Heart right ventricle (tissue), 16 donors: ENCODE results near the gene DYSF. TPM values are rescaled to one million over a fixed set of nuclear protein-coding genes. Genes with fewer than 3 reads are reported as not detected.

ENCODE experiments used
- ATAC-seq, 8 donors: fragments of 200-7000 bp; cut with Tn5 transposase; one replicate each; pipeline ENCODE4 v1.9.1; 2020; ENCODE audit warnings: mild to moderate bottlenecking in 8 of 8, moderate library complexity in 8 of 8, moderate number of reproducible peaks in 1 of 8
- DNase-seq, 2 donors: peaks; one replicate each; pipeline ENCODE4 v3.0.0-alpha.2; 2020
- H3K27ac ChIP-seq, 10 donors: fragments of 200-600 bp; sonication (generic) in 2 of 10; one replicate each; pipeline versions ENCODE4 v1.5.0 to v1.8.0; 2020 to 2022; ENCODE audit warnings: mild to moderate bottlenecking in 3 of 10
- H3K27me3 ChIP-seq, 7 donors: fragments of 200-600 bp; one replicate each; pipeline ENCODE4 v1.8.0; 2021 to 2022; ENCODE audit warnings: mild to moderate bottlenecking in 2 of 7
- H3K36me3 ChIP-seq, 9 donors: fragments of 200-600 bp; sonication (generic) in 1 of 9; one replicate each; pipeline versions ENCODE4 v1.5.0 to v1.8.0; 2020 to 2022; ENCODE audit warnings: mild to moderate bottlenecking in 2 of 9
- H3K4me1 ChIP-seq, 9 donors: fragments of 200-600 bp; sonication (generic) in 1 of 9; one replicate each; pipeline versions ENCODE4 v1.5.0 to v1.8.0; 2020 to 2022; ENCODE audit warnings: mild to moderate bottlenecking in 4 of 9
- H3K4me3 ChIP-seq, 10 donors: fragments of 200-600 bp; sonication (generic) in 2 of 10; one replicate each; pipeline versions ENCODE4 v1.5.0 to v1.8.0; 2020 to 2022; ENCODE audit warnings: mild to moderate bottlenecking in 7 of 10, moderate library complexity in 2 of 10
- H3K9me3 ChIP-seq, 11 donors: fragments of 200-600 bp in 10 of 11; sonication (generic) in 2 of 11; one replicate each; pipeline versions ENCODE4 v1.5.0 to v1.8.0; 2013 to 2022; ENCODE audit warnings: mild to moderate bottlenecking in 2 of 11, control low read depth in 1 of 11, moderate library complexity in 1 of 11
- WGBS, 2 donors: extraction: QIAGEN DNeasy Blood & Tissue Kit; methylation state at CpG; one replicate each; pipeline ENCODE4 v1.1.7; 2013; ENCODE audit warnings: inconsistent platforms in 1 of 2; 5-methylcytosine and 5-hydroxymethylcytosine counted together
- intact Hi-C, 10 donors: fragments of 100-400 bp; cut with DNase I; formaldehyde crosslinking; loops; one replicate each; pipeline versions ENCODE4 v1.11.1 to v1.14.2; 2022
- polyA plus RNA-seq, 2 donors: library from polyadenylated mRNA; stranded (reverse); fragments of 200-250 nt; gene quantifications; one replicate each; pipeline ENCODE4 v1.2.3, GENCODE V29; 2013
- total RNA-seq, 10 donors: library from RNA; stranded (reverse); fragmentation: NEBNext Ultra II Directional in 3 of 10; extraction: Animal tissue kit (Norgen Biotek cat#: 25700) in 3 of 10; gene quantifications; one replicate each; pipeline versions ENCODE4 v1.2.1 to v1.2.4, GENCODE V29; 2021 to 2023
- TF ChIP-seq, protein P1 (sequence below), 9 donors: fragments of 200-600 bp; sonication (generic) in 2 of 9; IDR thresholded peaks; one replicate each; pipeline versions ENCODE4 v1.5.0 to v1.8.0; 2021 to 2022; ENCODE audit warnings: antibody characterized with exemption in 9 of 9, mild to moderate bottlenecking in 5 of 9, moderate library complexity in 1 of 9
- donor health status: Arrhythmogenic right ventricular cardiomyopathy.
- donor health status: ischemic (EF 13 %, LVEDD 7.1; RV severe dilation, severe dysfunction).
- donor health status: healthy with polysubstance abuse.
- donor health status: DM: no; HTN: yes; CAD: no.
- donor health status: DM: no; HTN: no; CAD: no.
- donor health status: ischemic (EF 25% LVEDD 6.9; RV normal size, moderate dysfunction).
- donor health status: ischemic (EF 25% LVEDD 5.7; RV mildly dilated, moderate dysfunction).
- donor health status: healthy.
- donor health status: DM: yes; HTN: yes; CAD: no.
- donor health status: Ischemic cardiomyopathy.
- donor health status: ischemic (EF 35%, LVEDD 5.7; RV mildly dilated, moderate dysfunction).
- donor health status: nonischemic (EF 11% LVEDD 7.7; RV severe dilation, severe dysfunction).
- donor health status: DM: yes; HTN: yes; CAD: no.
- donor health status: PGD.
- donor health status: ischemic (EF 29% LVEDD 5.4; RV normal size, mild dysfunction).
- donor health status: nonischemic (EF 23%, LVEDD 6.1; RV moderate dilation, normal function).

Gene DYSF
- total and polyA plus RNA-seq, 12 donors, result 20.6 to 100 (median 64.8) TPM

DNA sequence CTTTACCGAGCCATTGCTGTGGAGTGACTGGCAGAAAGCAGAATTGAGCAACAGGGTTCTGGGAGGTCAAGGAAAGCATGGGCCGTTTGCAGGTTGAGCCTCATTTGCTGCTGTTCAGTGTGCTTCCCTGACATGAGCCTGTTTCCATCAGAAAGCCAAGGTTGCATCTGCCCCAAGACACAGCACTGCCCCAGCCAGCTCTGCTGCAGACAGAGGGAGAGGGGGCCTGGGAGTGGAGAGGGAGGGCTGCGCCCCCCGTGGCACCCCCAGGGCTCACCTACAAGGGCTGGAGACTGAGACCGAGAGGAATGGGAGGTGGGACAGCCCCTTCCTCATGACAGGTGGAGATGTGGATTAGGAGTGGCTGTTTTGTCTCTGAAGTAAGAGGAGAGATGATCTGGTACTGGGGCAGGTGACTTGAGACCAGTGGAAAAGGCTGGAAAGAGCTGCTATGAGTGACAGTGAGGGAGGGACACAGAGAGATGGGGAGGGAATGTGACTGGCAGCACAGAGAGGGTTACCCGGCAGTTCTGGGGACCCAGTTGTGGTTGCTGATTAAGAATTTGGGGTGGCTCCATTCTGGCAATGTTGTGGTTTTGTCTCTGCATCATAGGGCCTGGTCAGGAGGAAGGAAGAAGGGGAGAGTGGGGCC is 218.0 kb downstream of the DYSF start:
- DNase-seq, result no peak
- H3K36me3 ChIP-seq, result peaks cover 0 to 92% (median 16%) of the 10 kb centered on the region in 9 donors
- H3K27me3 ChIP-seq, result no peaks in the 10 kb centered on the region
- 88% methylated on average over 6 of the region's 6 CpGs for WGBS, 2 donors
- H3K4me3 ChIP-seq, result no peak overlapping the region
- TF ChIP-seq, protein P1, sequence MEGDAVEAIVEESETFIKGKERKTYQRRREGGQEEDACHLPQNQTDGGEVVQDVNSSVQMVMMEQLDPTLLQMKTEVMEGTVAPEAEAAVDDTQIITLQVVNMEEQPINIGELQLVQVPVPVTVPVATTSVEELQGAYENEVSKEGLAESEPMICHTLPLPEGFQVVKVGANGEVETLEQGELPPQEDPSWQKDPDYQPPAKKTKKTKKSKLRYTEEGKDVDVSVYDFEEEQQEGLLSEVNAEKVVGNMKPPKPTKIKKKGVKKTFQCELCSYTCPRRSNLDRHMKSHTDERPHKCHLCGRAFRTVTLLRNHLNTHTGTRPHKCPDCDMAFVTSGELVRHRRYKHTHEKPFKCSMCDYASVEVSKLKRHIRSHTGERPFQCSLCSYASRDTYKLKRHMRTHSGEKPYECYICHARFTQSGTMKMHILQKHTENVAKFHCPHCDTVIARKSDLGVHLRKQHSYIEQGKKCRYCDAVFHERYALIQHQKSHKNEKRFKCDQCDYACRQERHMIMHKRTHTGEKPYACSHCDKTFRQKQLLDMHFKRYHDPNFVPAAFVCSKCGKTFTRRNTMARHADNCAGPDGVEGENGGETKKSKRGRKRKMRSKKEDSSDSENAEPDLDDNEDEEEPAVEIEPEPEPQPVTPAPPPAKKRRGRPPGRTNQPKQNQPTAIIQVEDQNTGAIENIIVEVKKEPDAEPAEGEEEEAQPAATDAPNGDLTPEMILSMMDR (IDR thresholded peaks at IDR 0.05), result no peak
- H3K4me1 ChIP-seq, result peaks cover 0 to 2% (median 0%) of the 10 kb centered on the region in 9 donors
- H3K27ac ChIP-seq, result no peak overlapping the region
- intact Hi-C loops, result loop anchor here in 1 of 10 donors (10.0 kb wide), 1 partner anchor 117 kb away; no protein-coding TSS in a partner anchor
- no peak for ATAC-seq
- no peaks in the 10 kb centered on the region for H3K9me3 ChIP-seq

GRCh38 chr2:71671895-71672825 is 218.8 kb downstream of the DYSF start:
- intact Hi-C loops, result loop anchor here in 1 of 10 donors (10.0 kb wide), 1 partner anchor 117 kb away; no protein-coding TSS in a partner anchor
- Histone ChIP-seq H3K27ac (no peak overlapping the region), H3K4me3 (no peak overlapping the region), H3K4me1 (no peaks in the 10 kb centered on the region), H3K36me3 (peaks cover 0 to 90% (median 16%) of the 10 kb centered on the region in 9 donors), H3K9me3 (no peaks in the 10 kb centered on the region), H3K27me3 (no peaks in the 10 kb centered on the region)
- TF ChIP-seq, protein P1 (IDR thresholded peaks at IDR 0.05), result peak in 3 of 9 donors; percentile 14 to 26 (median 22)
- WGBS, 2 donors, result 86% methylated on average over 27 to 28 of the region's 28 CpGs
- ATAC-seq (peak in 4 of 8 donors; percentile 13 to 49 (median 43)), DNase-seq (no peak)

DNA sequence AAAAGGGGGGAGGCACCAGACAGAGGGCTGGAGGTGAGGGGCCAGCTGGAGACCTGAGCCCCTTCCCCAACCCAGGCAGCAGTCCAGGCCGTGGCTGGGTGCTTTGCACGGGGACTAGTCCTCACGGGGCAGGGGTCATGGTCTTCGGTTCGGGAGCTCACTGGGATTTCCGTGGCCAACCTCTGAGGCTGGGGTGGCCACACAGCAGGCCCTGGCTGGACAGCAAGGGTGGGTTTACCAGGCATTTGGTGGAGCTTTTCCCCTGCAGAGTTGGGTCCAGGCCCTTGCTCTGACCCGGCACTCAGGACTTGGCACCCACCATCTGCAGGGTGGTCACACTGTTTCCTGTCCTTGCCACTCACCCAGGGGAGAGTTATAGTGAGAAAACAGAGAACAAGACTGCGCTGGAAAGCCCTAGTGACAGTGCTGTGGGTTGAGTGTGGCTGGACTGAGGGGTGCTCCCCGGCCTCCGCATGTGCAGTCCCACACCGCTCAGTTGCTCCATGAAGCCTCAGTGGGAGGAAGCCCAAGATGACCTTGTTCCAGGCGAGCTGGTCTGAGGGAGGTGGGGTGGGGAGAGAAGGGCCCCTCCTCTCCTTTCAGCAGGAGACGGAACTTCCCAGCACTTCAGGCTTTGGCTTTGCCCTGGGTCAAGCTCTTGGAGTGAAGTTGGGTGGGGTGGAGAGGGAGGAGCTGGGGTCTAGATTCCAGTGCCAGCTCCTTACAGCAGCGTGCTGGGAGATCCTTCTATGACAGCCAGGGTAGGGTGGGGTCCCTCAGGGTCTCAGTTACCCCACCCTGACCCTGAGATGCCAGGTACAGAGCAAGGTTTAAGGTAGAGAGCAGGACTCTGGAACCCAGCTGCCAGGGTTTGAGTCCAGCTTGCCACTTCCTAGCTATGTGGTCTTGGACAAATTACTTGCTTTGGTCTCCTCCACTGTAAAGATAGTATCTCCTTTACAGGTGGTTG is 219.8 kb downstream of the DYSF start:
- TF ChIP-seq, protein P1 (IDR thresholded peaks at IDR 0.05), result no peak
- Histone ChIP-seq H3K4me3 (no peak overlapping the region), H3K36me3 (peaks cover 0 to 88% (median 16%) of the 10 kb centered on the region in 9 donors), H3K4me1 (no peaks in the 10 kb centered on the region), H3K9me3 (no peaks in the 10 kb centered on the region), H3K27ac (no peak overlapping the region), H3K27me3 (no peaks in the 10 kb centered on the region)
- intact Hi-C loops, result loop anchor here in 1 of 10 donors (10.0 kb wide), 1 partner anchor 118 kb away; no protein-coding TSS in a partner anchor
- ATAC-seq, result peak in 2 of 8 donors; percentile 28 to 33
- DNase-seq, result no peak
- WGBS, 2 donors, result 93% methylated on average over 14 of the region's 14 CpGs
